Stomach smooth muscle (tissue), 2 donors: ENCODE measurements around the gene SLC38A10.

ENCODE experiments used
- H3K27ac ChIP-seq: one replicate; pipeline ENCODE4 v1.7.0; 2013; ENCODE audit warnings: mild to moderate bottlenecking, low read length, inconsistent platforms
- H3K27me3 ChIP-seq, 2 donors: one replicate each; pipeline ENCODE4 v1.7.0; 2013; ENCODE audit warnings: low read length in 2 of 2; ENCODE audit not compliant: insufficient read depth in 2 of 2, control insufficient read depth in 1 of 2
- H3K36me3 ChIP-seq, 2 donors: one replicate each; pipeline ENCODE4 v1.7.0; 2013; ENCODE audit warnings: low read length in 2 of 2; ENCODE audit not compliant: control insufficient read depth in 2 of 2, insufficient read depth in 2 of 2
- H3K4me1 ChIP-seq: one replicate; pipeline ENCODE4 v1.7.0; 2013; ENCODE audit warnings: low read length; ENCODE audit not compliant: control insufficient read depth, insufficient read depth
- H3K4me3 ChIP-seq, 2 donors: one replicate each; pipeline ENCODE4 v1.7.0; 2013; ENCODE audit warnings: low read length in 2 of 2
- H3K9ac ChIP-seq, 2 donors: one replicate each; pipeline ENCODE4 v1.7.0; 2013; ENCODE audit warnings: low read length in 2 of 2, mild to moderate bottlenecking in 1 of 2
- H3K9me3 ChIP-seq, 2 donors: one replicate each; pipeline ENCODE4 v1.7.0; 2013; ENCODE audit warnings: low read length in 2 of 2; ENCODE audit not compliant: control insufficient read depth in 2 of 2
- donor health status: healthy.
- donor health status: Pancreatic carcinoma.

Gene SLC38A10

GRCh38 chr17:81237591-81238489, 57.3 kb downstream of the SLC38A10 start:
- Histone ChIP-seq H3K9ac (peak overlapping the region; percentile 72 to 73), H3K4me1 (peaks cover 43% of the 10 kb centered on the region), H3K27ac (no peak overlapping the region), H3K36me3 (no peaks in the 10 kb centered on the region), H3K9me3 (no peaks in the 10 kb centered on the region), H3K4me3 (peak overlapping the region; percentile 82 to 92), H3K27me3 (no peaks in the 10 kb centered on the region)

- Histone ChIP-seq H3K27me3 (no peaks in the 10 kb centered on the region), H3K36me3 (no peaks in the 10 kb centered on the region), H3K9ac (no peak overlapping the region), H3K4me1 (peaks cover 42% of the 10 kb centered on the region), H3K4me3 (no peak overlapping the region), H3K9me3 (no peaks in the 10 kb centered on the region), H3K27ac (no peak overlapping the region)
Observed at GRCh38 chr17:81236784-81237183, 58.3 kb downstream of the SLC38A10 start.

- H3K27ac ChIP-seq: no peak overlapping the region
- H3K27me3 ChIP-seq: no peaks in the 10 kb centered on the region
- H3K4me1 ChIP-seq: peaks cover 41% of the 10 kb centered on the region
- no peaks in the 10 kb centered on the region for H3K9me3 ChIP-seq
- peaks cover 2 to 3% of the 10 kb centered on the region in 2 donors for H3K36me3 ChIP-seq
- no peak overlapping the region for H3K4me3 ChIP-seq
- H3K9ac ChIP-seq: no peak overlapping the region
Observed at GRCh38 chr17:81235822-81236740, 59.0 kb downstream of the SLC38A10 start.

GRCh38 chr17:81234940-81235821, 59.9 kb downstream of the SLC38A10 start:
- no peak overlapping the region for H3K27ac ChIP-seq

GRCh38 chr17:81234506-81234855, 60.6 kb downstream of the SLC38A10 start:
- H3K9ac ChIP-seq: no peak overlapping the region
- no peak overlapping the region for H3K4me3 ChIP-seq
- H3K27me3 ChIP-seq: no peaks in the 10 kb centered on the region
- no peaks in the 10 kb centered on the region for H3K9me3 ChIP-seq
- H3K4me1 ChIP-seq: peaks cover 27% of the 10 kb centered on the region
- H3K27ac ChIP-seq: no peak overlapping the region
- peaks cover 4 to 13% of the 10 kb centered on the region in 2 donors for H3K36me3 ChIP-seq

More at GRCh38 chr17:81234940-81235821, 59.9 kb downstream of the SLC38A10 start:
- Histone ChIP-seq H3K9ac (no peak overlapping the region), H3K4me3 (no peak overlapping the region), H3K36me3 (peaks cover 4 to 8% of the 10 kb centered on the region in 2 donors), H3K4me1 (peaks cover 34% of the 10 kb centered on the region), H3K27me3 (no peaks in the 10 kb centered on the region), H3K9me3 (no peaks in the 10 kb centered on the region)

GRCh38 chr17:81233811-81234505, 61.1 kb downstream of the SLC38A10 start:
- no peaks in the 10 kb centered on the region for H3K27me3 ChIP-seq
- peaks cover 26% of the 10 kb centered on the region for H3K4me1 ChIP-seq
- H3K9ac ChIP-seq: no peak overlapping the region
- H3K4me3 ChIP-seq: no peak overlapping the region
- no peak overlapping the region for H3K27ac ChIP-seq
- peaks cover 4 to 13% of the 10 kb centered on the region in 2 donors for H3K36me3 ChIP-seq
- H3K9me3 ChIP-seq: no peaks in the 10 kb centered on the region

GRCh38 chr17:81233316-81233715, 61.8 kb downstream of the SLC38A10 start:
- peaks cover 4 to 15% of the 10 kb centered on the region in 2 donors for H3K36me3 ChIP-seq
- H3K9me3 ChIP-seq: no peaks in the 10 kb centered on the region
- peaks cover 24% of the 10 kb centered on the region for H3K4me1 ChIP-seq
- no peak overlapping the region for H3K27ac ChIP-seq
- H3K4me3 ChIP-seq: no peak overlapping the region
- no peaks in the 10 kb centered on the region for H3K27me3 ChIP-seq
- no peak overlapping the region for H3K9ac ChIP-seq

- Histone ChIP-seq H3K9ac (no peak overlapping the region), H3K27me3 (no peaks in the 10 kb centered on the region), H3K36me3 (peaks cover 4 to 17% of the 10 kb centered on the region in 2 donors), H3K4me1 (peaks cover 18% of the 10 kb centered on the region), H3K9me3 (no peaks in the 10 kb centered on the region), H3K4me3 (no peak overlapping the region), H3K27ac (no peak overlapping the region)
Observed at GRCh38 chr17:81232616-81233241, 62.4 kb downstream of the SLC38A10 start.

GRCh38 chr17:81231766-81232581, 63.1 kb downstream of the SLC38A10 start:
- no peak overlapping the region for H3K4me3 ChIP-seq
- H3K27ac ChIP-seq: no peak overlapping the region
- peaks cover 4 to 17% of the 10 kb centered on the region in 2 donors for H3K36me3 ChIP-seq
- H3K4me1 ChIP-seq: peaks cover 10% of the 10 kb centered on the region
- no peaks in the 10 kb centered on the region for H3K27me3 ChIP-seq
- no peaks in the 10 kb centered on the region for H3K9me3 ChIP-seq
- no peak overlapping the region for H3K9ac ChIP-seq
